IPS-NIHi7 (cell line): ENCODE data around the gene SPATC1L.

Experiments used
- DNase-seq: peaks from one replicate; pipeline ENCODE4 v3.0.0; 2012; ENCODE audit warnings: mixed read lengths; ENCODE audit errors: extremely low spot score

The SPATC1L gene

GRCh38 chr21:46131838-46132651 is 52.2 kb downstream of the SPATC1L start:
- DNase-seq, result no peak

- no peak for DNase-seq
Observed at GRCh38 chr21:46131588-46131837, 52.7 kb downstream of the SPATC1L start.

- no peak for DNase-seq
Observed at GRCh38 chr21:46130831-46131587, 53.2 kb downstream of the SPATC1L start.

- no peak for DNase-seq
Observed at GRCh38 chr21:46129846-46130651, 54.2 kb downstream of the SPATC1L start.

GRCh38 chr21:46128933-46129571 is 55.2 kb downstream of the SPATC1L start:
- no peak for DNase-seq

GRCh38 chr21:46128106-46128932 is 55.9 kb downstream of the SPATC1L start:
- DNase-seq, result no peak

GRCh38 chr21:46127239-46128105 is 56.8 kb downstream of the SPATC1L start:
- no peak for DNase-seq

GRCh38 chr21:46126309-46127238 is 57.7 kb downstream of the SPATC1L start:
- DNase-seq, result no peak

GRCh38 chr21:46125846-46126301 is 58.4 kb downstream of the SPATC1L start:
- DNase-seq, result no peak

- DNase-seq, result no peak
Observed at GRCh38 chr21:46124926-46125845, 59.1 kb downstream of the SPATC1L start.

- DNase-seq, result no peak
Observed at GRCh38 chr21:46124083-46124925, 60.0 kb downstream of the SPATC1L start.

- DNase-seq, result no peak
Observed at GRCh38 chr21:46122758-46123683, 61.2 kb downstream of the SPATC1L start.

GRCh38 chr21:46122237-46122671 is 62.0 kb downstream of the SPATC1L start:
- no peak for DNase-seq

GRCh38 chr21:46121286-46122221 is 62.7 kb downstream of the SPATC1L start:
- DNase-seq, result no peak
